ENCODE data around the gene GPR152. TPM values are rescaled to one million over a fixed set of nuclear protein-coding genes. Genes with fewer than 3 reads are reported as not detected.
"Not testable (repeated sequence)": the region's sequence is repeated elsewhere in the genome, so short reads cannot be mapped to it uniquely, and the experiment has no call there.

The GPR152 gene
- total RNA-seq, 4 donors from 2014 or later, result not detected

DNA sequence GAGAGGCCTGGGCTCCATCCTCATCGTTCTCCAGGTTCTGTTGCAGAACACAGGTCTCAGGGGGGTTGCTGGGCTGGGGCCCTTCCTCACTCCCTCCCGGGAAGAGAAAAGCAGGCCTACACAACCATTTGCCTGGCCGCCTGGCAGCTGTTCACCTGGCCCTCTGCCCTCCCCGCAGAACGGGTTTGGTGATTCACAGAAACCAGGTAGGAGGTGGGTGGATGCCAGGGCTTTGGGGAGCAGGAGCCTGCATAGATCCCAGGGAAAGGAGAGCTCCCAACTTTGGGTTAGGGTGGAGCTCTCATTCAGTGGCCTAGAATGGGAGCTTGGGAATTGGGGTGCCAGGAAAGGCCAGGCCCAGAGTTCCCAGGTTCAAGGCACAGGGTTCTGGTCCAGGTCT, 15.5 kb upstream of the GPR152 start:
- intact Hi-C loops (cut with DNase I), result loop anchor here (5.0 to 10.0 kb wide), 2 partner anchors 46 to 73 kb away; partner anchors contain the start of gene RAD9A
- Histone ChIP-seq H3K27ac (peak overlapping the region; percentile 67 to 75 (median 69)), H3K9me3 (no peaks in the 10 kb centered on the region), H3K4me3 (replicated peaks in 1 of 3) (peak overlapping the region; percentile 66 to 92 (median 82)), H3K36me3 (no peaks in the 10 kb centered on the region), H3K27me3 (no peaks in the 10 kb centered on the region), H3K4me1 (peaks cover 25 to 52% of the 10 kb centered on the region in 2 donors)
- peak in 1 of 2 donors; percentile 25 for TF ChIP-seq POLR2A (IDR thresholded peaks at IDR 0.05)
- TF ChIP-seq CTCF (IDR thresholded peaks at IDR 0.05), result no peak
- 8 to 10% methylated on average over 5 of the region's 5 CpGs for WGBS, 2 donors
- DNase-seq, result peak; percentile 96 to 97

DNA sequence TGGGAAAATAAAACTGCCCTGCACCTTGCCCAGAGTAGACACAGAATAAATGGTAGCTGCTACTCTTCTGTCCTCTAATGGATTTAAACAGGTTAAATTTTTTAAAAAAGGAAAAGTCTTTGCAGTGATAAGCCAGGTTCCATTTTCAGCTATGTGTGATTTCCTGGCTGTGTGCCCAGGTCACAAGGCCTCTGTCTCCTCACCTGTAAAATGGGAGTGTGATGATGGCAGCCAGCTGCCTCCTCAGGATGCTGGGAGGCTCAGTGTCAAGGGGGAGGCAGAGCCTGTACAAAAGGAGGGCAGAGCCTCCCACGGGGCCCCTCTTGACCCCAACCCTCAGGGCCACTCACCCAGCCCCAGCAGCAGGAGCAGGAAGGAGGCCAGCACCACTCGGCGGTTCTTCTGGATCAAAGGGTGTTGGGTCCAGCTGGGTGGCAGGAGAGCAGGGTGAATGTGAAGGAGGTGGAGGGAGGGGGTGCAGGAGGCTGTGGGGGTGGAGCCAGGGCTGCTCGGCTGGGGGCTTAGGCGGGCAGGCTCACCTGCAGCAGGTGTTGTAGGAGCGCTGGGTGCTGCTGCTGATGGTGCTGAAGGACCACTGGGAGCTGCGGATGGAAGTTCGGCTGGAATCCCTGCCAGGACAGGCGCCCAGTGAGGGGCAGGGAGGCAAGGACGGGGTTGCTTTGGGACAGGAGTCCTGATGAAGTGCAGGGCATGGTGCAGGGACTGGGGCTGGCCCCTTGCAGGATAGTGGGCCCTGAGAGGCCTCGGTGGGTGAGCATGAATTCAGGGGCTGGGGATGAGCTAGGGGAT, 14.6 kb upstream of the GPR152 start:
- TF ChIP-seq CTCF (IDR thresholded peaks at IDR 0.05) (no peak), POLR2A (IDR thresholded peaks at IDR 0.05) (no peak)
- Histone ChIP-seq H3K27ac (peak overlapping the region; percentile 67 to 75 (median 69)), H3K9me3 (no peaks in the 10 kb centered on the region), H3K36me3 (no peaks in the 10 kb centered on the region), H3K27me3 (no peaks in the 10 kb centered on the region), H3K4me1 (peaks cover 25 to 52% of the 10 kb centered on the region in 2 donors), H3K4me3 (replicated peaks in 1 of 3) (no peak overlapping the region)
- intact Hi-C loops (cut with DNase I), result loop anchor here (5.0 to 10.0 kb wide), 2 partner anchors 45 to 72 kb away; partner anchors contain the start of gene RAD9A
- 67 to 68% methylated on average over 10 to 11 of the region's 11 CpGs for WGBS, 2 donors
- no peak for DNase-seq

DNA sequence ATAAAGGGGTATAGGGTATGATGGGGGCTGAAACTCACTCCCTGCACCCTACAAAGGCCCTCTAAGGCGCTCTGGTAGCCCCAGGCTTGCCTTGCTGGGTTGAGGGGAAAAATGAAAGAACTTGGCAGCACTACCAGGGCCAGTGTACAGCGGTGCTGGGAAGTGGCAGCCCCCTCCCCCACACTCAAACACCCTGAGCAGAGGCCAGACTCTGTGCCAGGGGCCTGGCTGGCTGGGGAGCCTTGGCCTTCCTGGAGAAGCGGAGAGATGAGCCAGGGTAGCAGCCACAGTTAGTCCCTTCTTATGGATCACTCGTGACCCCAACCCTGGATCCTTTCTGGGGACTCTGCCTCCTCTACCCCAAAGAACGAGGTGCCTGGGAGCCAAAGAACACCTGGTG, 13.8 kb upstream of the GPR152 start:
- Histone ChIP-seq H3K4me1 (peaks cover 25 to 52% of the 10 kb centered on the region in 2 donors), H3K9me3 (no peaks in the 10 kb centered on the region), H3K27me3 (no peaks in the 10 kb centered on the region), H3K36me3 (no peaks in the 10 kb centered on the region), H3K27ac (no peak overlapping the region), H3K4me3 (replicated peaks in 1 of 3) (no peak overlapping the region)
- no peak for TF ChIP-seq POLR2A (IDR thresholded peaks at IDR 0.05)
- intact Hi-C loops (cut with DNase I), result loop anchor here (5.0 to 10.0 kb wide), 2 partner anchors 44 to 72 kb away; partner anchors contain the start of gene RAD9A
- peak; percentile 41 to 51 for DNase-seq
- WGBS, 2 donors, result 87 to 93% methylated on average over 4 to 5 of the region's 5 CpGs

DNA sequence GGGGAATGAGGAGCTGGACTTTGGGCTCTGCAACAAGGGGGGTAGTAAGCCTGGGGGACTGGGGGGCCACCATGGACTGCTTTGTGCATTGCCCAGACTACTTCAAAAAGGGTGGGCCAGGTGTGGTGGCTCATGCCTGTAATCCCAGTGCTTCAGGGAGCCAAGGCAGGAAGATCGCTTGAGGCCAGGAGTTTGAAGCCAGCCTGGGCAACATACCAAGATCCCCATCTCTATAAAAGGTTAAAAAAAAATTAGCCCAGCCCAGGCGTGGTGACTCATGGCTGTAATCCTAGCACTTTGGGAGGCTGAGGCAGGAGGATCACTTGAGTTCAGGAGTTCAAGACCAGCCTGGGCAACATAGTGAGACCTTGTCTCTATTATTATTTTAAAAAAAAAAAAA, 13.0 kb upstream of the GPR152 start:
- WGBS, 2 donors, result 69 to 77% methylated on average over 2 of the region's 2 CpGs
- H3K27ac ChIP-seq, result peak overlapping the region; percentile 79 to 99 (median 95)
- H3K9me3 ChIP-seq, H3K36me3 ChIP-seq, DNase-seq, H3K27me3 ChIP-seq: not testable (repeated sequence)
- peak overlapping the region in 1 of 3 donors; percentile 56 for H3K4me3 ChIP-seq (replicated peaks in 1 of 3)
- H3K4me1 ChIP-seq, result peaks cover 25 to 52% of the 10 kb centered on the region in 2 donors
- intact Hi-C loops (cut with DNase I), result loop anchor here (5.0 to 10.0 kb wide), 2 partner anchors 43 to 71 kb away; partner anchors contain the start of gene RAD9A

DNA sequence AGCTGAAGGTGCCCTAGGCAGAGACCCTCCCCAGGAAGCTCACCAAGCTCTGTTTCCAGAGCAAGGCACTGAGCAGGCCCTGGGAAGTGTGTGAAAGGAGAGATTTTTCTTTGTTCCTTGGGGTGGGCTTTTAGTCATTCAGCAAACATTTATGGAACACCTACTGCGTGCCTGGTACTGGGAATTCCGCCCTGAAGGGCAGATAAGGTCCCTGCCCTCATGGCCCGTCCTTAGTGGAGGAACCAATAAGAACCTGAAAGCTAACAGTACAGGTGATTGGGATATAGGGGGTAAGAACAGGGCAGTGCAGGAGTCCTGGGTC, 12.6 kb upstream of the GPR152 start:
- no peaks in the 10 kb centered on the region for H3K9me3 ChIP-seq
- 68 to 76% methylated on average over 3 of the region's 3 CpGs for WGBS, 2 donors
- peaks cover 25 to 53% of the 10 kb centered on the region in 2 donors for H3K4me1 ChIP-seq
- DNase-seq, result no peak
- H3K27ac ChIP-seq, result peak overlapping the region; percentile 79 to 99 (median 95)
- no peaks in the 10 kb centered on the region for H3K36me3 ChIP-seq
- H3K4me3 ChIP-seq (replicated peaks in 1 of 3), result peak overlapping the region in 2 of 3 donors; percentile 56 to 71
- intact Hi-C loops (cut with DNase I), result loop anchor here (5.0 to 10.0 kb wide), 2 partner anchors 43 to 70 kb away; partner anchors contain the start of gene RAD9A
- H3K27me3 ChIP-seq, result no peaks in the 10 kb centered on the region
- no peak for TF ChIP-seq POLR2A (IDR thresholded peaks at IDR 0.05)
- no peak for TF ChIP-seq CTCF (IDR thresholded peaks at IDR 0.05)
